ENCODE data around the gene SNX13. TPM values are rescaled to one million over a fixed set of nuclear protein-coding genes. Genes with fewer than 3 reads are reported as not detected.
A peak's percentile ranks its signal among the peaks of the same experiment; 100 is the strongest.

The SNX13 gene
- total and polyA plus RNA-seq, 2 donors (not counting 3 experiments of a cell fraction or from before 2014, with no cell fraction given), result 6.1 to 28.5 TPM

DNA sequence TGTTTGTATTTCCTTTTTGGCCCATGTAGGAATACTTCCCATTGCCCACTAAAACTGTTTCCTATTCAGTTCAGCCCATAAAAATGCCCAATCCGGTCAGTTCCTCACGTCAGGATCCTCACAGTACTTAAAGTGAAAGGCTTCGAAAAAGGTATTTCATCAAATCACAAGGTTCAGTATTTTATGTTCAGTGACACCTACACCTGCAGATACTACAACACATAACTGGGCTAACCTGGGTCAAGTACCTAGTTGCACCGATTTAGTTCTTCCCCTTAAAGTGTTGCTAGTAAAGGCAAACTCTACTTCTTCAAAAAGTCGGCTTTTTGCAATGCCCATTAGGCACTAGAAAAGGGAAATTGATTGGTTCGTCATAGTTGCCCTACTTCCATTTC, 1.1 kb downstream of the SNX13 start:
- Histone ChIP-seq H3K36me3 (ENCODE audit: control insufficient read depth in 2 of 2, extremely low read depth in 1 of 2, insufficient read depth in 2 of 2, low read length in 2 of 2) (no peaks in the 10 kb centered on the region), H3K4me2 (ENCODE audit: insufficient read depth, low read length) (peak overlapping the region; percentile 87), H3K9me3 (replicated peaks; ENCODE audit: control insufficient read depth, insufficient read depth, low read length) (no peaks in the 10 kb centered on the region), H4K20me1 (replicated peaks; ENCODE audit: control insufficient read depth, extremely low read depth, insufficient read depth, low read length) (no peaks in the 10 kb centered on the region), H3K9ac (replicated peaks; ENCODE audit: extremely low read depth, insufficient read depth, low read length) (peak overlapping the region; percentile 80), H3K9me1 (replicated peaks; ENCODE audit: control insufficient read depth, extremely low read depth, insufficient read depth, low read length) (no peaks in the 10 kb centered on the region), H3K79me2 (ENCODE audit: control insufficient read depth, insufficient read depth, low read length) (peaks cover 47% of the 10 kb centered on the region), H3K4me1 (ENCODE audit: control insufficient read depth, extremely low read depth, insufficient read depth, low read length) (peaks cover 20% of the 10 kb centered on the region), H3K27ac (ENCODE audit: insufficient read depth, low read depth, low read length) (no peak overlapping the region), H3K27me3 (ENCODE audit: control insufficient read depth in 2 of 2, insufficient read depth in 2 of 2, low read length in 2 of 2) (no peaks in the 10 kb centered on the region), H2AFZ (ENCODE audit: low read depth, low read length) (peak overlapping the region; percentile 57), H3K4me3 (replicated peaks in 1 of 3; ENCODE audit: insufficient read depth in 1 of 3, low read depth in 1 of 3, low read length in 3 of 3) (peak overlapping the region; percentile 28 to 58 (median 58))
- intact Hi-C loops (cut with micrococcal nuclease), result loop anchor here (5.0 kb wide), 1 partner anchor 157 kb away; no protein-coding TSS in a partner anchor
- CTCF ChIA-PET, result interaction anchor here (1.0 kb wide), 1 partner anchor 169 kb away, joined by 10 read pairs; no protein-coding TSS in a partner anchor
- POLR2A ChIA-PET, result no interaction called here
- dilution Hi-C loops (cut with MboI; ENCODE audit: extremely low pct_ligation_motif_present, low sequenced_read_pairs), result no loop called here
- FAIRE-seq (no peak), DNase-seq (ENCODE audit: low read depth, low spot score) (peak; percentile 67)
- no peak for TF ChIP-seq POLR2A (IDR thresholded peaks at IDR 0.05; ENCODE audit: low read depth, low read length)
- TF ChIP-seq MYC (IDR thresholded peaks at IDR 0.05; ENCODE audit: low read depth, low read length), result no peak
- TF ChIP-seq GATA2 (IDR thresholded peaks at IDR 0.05; ENCODE audit: insufficient read depth, insufficient read length, low read depth, low read length), result no peak
- TF ChIP-seq FOS (IDR thresholded peaks at IDR 0.05; ENCODE audit: borderline replicate concordance, insufficient read depth, low read length), result no peak
- TSS peak; percentile 47 for BruUV-seq (replicated peaks)

DNA sequence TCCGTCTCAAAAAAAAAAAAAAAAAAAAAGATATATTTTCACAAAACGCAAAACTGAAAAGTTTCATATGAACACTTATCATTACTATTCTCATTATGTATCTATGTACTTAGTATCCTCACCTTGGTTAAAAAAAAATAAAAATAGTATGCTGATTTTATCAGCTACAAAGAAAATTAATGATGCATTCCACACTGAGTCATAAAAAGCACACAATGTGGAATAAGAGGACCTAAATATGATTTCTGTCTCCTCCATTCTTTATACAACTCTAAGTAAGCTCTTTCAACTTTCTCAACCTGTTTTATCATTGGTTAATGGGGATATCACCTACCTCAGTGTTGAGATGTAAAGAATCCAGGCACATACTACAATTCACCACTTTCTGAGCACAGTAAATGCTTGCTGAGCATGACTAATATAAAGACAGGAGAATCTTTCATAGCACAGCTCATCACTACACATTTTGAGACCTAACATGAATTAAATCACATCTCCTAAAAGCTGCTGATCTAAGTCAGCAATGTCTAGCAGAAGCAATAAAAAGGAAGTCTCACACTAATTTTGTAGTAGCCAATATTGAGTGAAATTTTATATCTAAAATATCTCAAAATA, 2.7 kb downstream of the SNX13 start:
- peaks cover 61% of the 10 kb centered on the region for H3K79me2 ChIP-seq (ENCODE audit: control insufficient read depth, insufficient read depth, low read length)
- dilution Hi-C loops (cut with MboI; ENCODE audit: extremely low pct_ligation_motif_present, low sequenced_read_pairs) (no loop called here), intact Hi-C loops (cut with micrococcal nuclease) (loop anchor here (5.0 kb wide), 1 partner anchor 155 kb away; no protein-coding TSS in a partner anchor)
- no peaks in the 10 kb centered on the region for H3K36me3 ChIP-seq (ENCODE audit: control insufficient read depth in 2 of 2, extremely low read depth in 1 of 2, insufficient read depth in 2 of 2, low read length in 2 of 2)
- POLR2A ChIA-PET, result interaction anchor here (0.6 kb wide), 1 partner anchor 46 kb away, joined by 3 read pairs; no protein-coding TSS in a partner anchor
- peak overlapping the region; percentile 87 for H3K4me2 ChIP-seq (ENCODE audit: insufficient read depth, low read length)
- no peak overlapping the region for H3K9ac ChIP-seq (replicated peaks; ENCODE audit: extremely low read depth, insufficient read depth, low read length)
- H3K27ac ChIP-seq (ENCODE audit: insufficient read depth, low read depth, low read length), result no peak overlapping the region
- H3K9me3 ChIP-seq (replicated peaks; ENCODE audit: control insufficient read depth, insufficient read depth, low read length), result no peaks in the 10 kb centered on the region
- H3K9me1 ChIP-seq (replicated peaks; ENCODE audit: control insufficient read depth, extremely low read depth, insufficient read depth, low read length), result no peaks in the 10 kb centered on the region
- no peak for FAIRE-seq
- no peaks in the 10 kb centered on the region for H4K20me1 ChIP-seq (replicated peaks; ENCODE audit: control insufficient read depth, extremely low read depth, insufficient read depth, low read length)
- no peaks in the 10 kb centered on the region for H3K27me3 ChIP-seq (ENCODE audit: control insufficient read depth in 2 of 2, insufficient read depth in 2 of 2, low read length in 2 of 2)
- no TSS peak for BruUV-seq (replicated peaks)
- H2AFZ ChIP-seq (ENCODE audit: low read depth, low read length), result no peak overlapping the region
- no peak for TF ChIP-seq JUN (IDR thresholded peaks at IDR 0.05; ENCODE audit: borderline replicate concordance, insufficient read depth, insufficient read length, low read depth)
- TF ChIP-seq GATA2 (IDR thresholded peaks at IDR 0.05; ENCODE audit: insufficient read depth, insufficient read length, low read depth, low read length), result no peak
- TF ChIP-seq, protein P1, sequence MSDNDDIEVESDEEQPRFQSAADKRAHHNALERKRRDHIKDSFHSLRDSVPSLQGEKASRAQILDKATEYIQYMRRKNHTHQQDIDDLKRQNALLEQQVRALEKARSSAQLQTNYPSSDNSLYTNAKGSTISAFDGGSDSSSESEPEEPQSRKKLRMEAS (IDR thresholded peaks at IDR 0.05; ENCODE audit: insufficient read depth, insufficient read length), result no peak
- no peak for TF ChIP-seq POLR2A (IDR thresholded peaks at IDR 0.05; ENCODE audit: low read depth, low read length)
- no peak for TF ChIP-seq MYC (IDR thresholded peaks at IDR 0.05; ENCODE audit: low read depth, low read length)
- no peak overlapping the region for H3K4me3 ChIP-seq (replicated peaks in 1 of 3; ENCODE audit: insufficient read depth in 1 of 3, low read depth in 1 of 3, low read length in 3 of 3)
- H3K4me1 ChIP-seq (ENCODE audit: control insufficient read depth, extremely low read depth, insufficient read depth, low read length), result peaks cover 20% of the 10 kb centered on the region
- CTCF ChIA-PET, result interaction anchor here (0.7 to 3.8 kb wide), 6 partner anchors 11 to 167 kb away, joined by 3 to 19 read pairs (median 3); no protein-coding TSS in a partner anchor
- DNase-seq (ENCODE audit: low read depth, low spot score), result no peak
